NB4 (cell line): ENCODE results near the gene GPC5.
A peak's percentile ranks its signal among the peaks of the same experiment; 100 is the strongest.

Experiments used
- DNase-seq: peaks from one replicate; pipeline ENCODE4 v3.0.0; 2010; ENCODE audit warnings: low read depth
- H3K4me3 ChIP-seq: one replicate; pipeline ENCODE4 v1.5.1; 2011; ENCODE audit warnings: mild to moderate bottlenecking, low read depth, low read length, moderate library complexity
- MYC ChIP-seq: IDR thresholded peaks from 2 replicates; pipeline ENCODE4 v1.6.1; 2011; ENCODE audit warnings: low read depth, low read length
- POLR2A ChIP-seq: IDR thresholded peaks from 2 replicates; pipeline ENCODE4 v1.6.1; 2011; ENCODE audit warnings: mild to moderate bottlenecking; ENCODE audit not compliant: insufficient read length; ENCODE audit errors: extremely low read depth
- TF ChIP-seq, protein P1 (sequence below): IDR thresholded peaks from 2 replicates; pipeline ENCODE4 v1.6.1; 2011; ENCODE audit warnings: low read depth, low read length
- TF ChIP-seq, protein P2 (sequence below): IDR thresholded peaks from one replicate; pipeline ENCODE4 v1.5.1; 2012; ENCODE audit warnings: low read depth, low read length

The GPC5 gene

DNA sequence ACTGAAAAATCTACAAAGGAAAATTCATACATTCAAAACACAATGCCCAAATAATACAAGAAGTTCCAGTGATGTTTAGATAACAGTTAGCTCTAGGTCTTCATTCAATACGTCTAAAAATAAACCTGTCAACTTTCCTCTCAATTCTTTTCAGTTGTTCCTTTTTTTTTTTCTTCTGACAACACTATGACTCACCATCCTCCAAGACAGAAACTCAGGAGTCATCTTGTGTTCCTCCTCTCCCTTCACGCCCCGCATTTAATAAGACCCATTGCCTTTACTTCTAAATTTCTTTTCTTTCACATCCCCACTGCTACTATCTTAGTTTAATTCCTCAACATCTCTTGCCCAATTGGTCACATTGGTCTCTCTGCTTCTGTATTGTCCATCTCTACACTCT is 759.9 kb downstream of the GPC5 start:
- DNase-seq = peak; percentile 56
- no peak overlapping the region for H3K4me3 ChIP-seq
- TF ChIP-seq POLR2A (no peak), MYC (no peak)
- TF ChIP-seq, protein P1, sequence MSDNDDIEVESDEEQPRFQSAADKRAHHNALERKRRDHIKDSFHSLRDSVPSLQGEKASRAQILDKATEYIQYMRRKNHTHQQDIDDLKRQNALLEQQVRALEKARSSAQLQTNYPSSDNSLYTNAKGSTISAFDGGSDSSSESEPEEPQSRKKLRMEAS = no peak
- TF ChIP-seq, protein P2, sequence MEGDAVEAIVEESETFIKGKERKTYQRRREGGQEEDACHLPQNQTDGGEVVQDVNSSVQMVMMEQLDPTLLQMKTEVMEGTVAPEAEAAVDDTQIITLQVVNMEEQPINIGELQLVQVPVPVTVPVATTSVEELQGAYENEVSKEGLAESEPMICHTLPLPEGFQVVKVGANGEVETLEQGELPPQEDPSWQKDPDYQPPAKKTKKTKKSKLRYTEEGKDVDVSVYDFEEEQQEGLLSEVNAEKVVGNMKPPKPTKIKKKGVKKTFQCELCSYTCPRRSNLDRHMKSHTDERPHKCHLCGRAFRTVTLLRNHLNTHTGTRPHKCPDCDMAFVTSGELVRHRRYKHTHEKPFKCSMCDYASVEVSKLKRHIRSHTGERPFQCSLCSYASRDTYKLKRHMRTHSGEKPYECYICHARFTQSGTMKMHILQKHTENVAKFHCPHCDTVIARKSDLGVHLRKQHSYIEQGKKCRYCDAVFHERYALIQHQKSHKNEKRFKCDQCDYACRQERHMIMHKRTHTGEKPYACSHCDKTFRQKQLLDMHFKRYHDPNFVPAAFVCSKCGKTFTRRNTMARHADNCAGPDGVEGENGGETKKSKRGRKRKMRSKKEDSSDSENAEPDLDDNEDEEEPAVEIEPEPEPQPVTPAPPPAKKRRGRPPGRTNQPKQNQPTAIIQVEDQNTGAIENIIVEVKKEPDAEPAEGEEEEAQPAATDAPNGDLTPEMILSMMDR = no peak

DNA sequence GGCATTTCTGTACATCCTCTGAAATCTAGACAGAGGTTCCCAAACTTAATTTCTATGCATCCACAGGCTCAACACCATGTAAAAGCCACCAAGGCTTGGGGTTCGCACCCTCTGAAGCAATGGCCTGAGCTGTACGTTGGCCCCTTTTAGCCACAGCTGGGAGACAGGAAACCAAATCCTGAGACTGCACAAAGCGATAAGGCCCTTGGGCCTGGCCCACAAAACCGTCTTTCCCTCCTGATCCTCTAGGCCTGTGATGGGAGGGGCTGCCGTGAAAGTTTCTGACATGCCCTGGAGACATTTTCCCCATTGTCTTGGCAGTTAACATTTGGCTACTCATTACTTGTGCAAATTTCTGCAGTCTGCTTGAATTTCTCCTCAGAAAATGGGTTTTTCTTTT is 766.4 kb downstream of the GPC5 start:
- peak; percentile 8 for DNase-seq
- TF ChIP-seq, protein P1 = no peak
- TF ChIP-seq, protein P2 = no peak
- TF ChIP-seq POLR2A (no peak), MYC (no peak)
- no peak overlapping the region for H3K4me3 ChIP-seq

DNA sequence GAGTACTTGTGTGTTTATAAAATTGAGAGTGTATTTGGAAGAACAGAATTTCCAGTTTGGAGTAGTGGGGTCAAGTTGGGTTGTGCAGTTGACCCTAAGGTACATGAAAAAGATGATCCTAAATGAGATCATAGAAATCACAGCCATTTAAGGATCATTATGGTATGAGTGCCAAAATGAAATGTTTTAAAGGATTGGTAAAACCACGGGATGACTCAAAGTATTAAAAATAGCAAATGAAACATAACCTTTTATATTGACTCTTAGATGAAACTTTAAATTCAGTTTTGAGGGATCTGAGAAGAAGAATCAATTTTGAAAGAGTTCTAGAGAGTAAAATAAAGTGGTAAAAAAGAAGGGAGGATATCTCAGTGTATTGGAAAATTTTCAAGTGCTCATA is 773.8 kb downstream of the GPC5 start:
- no peak for DNase-seq
- H3K4me3 ChIP-seq = no peak overlapping the region
- TF ChIP-seq POLR2A (no peak), MYC (no peak)
- TF ChIP-seq, protein P1 = no peak
- TF ChIP-seq, protein P2 = no peak

DNA sequence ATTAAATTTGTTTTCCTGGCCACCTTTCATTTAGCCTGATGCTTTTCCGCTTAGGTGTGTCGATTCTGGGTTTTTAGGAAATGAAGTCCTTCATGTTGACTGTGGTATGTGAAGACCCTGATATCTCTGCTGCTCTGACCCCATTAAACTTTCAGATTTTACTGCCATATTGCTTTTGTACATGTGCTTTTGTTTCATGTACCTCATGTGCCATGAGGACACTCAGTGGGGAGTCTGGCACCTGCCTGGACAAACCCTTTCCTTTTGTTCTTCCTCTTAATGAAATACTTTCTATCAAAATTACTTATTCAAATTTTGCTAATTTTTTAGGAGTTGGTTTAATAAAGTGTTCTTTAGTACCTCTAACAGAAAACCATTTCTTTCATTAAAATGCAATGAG is 774.8 kb downstream of the GPC5 start:
- no peak for DNase-seq
- H3K4me3 ChIP-seq = no peak overlapping the region
- TF ChIP-seq MYC (no peak), POLR2A (no peak)
- TF ChIP-seq, protein P1 = no peak
- TF ChIP-seq, protein P2 = no peak

DNA sequence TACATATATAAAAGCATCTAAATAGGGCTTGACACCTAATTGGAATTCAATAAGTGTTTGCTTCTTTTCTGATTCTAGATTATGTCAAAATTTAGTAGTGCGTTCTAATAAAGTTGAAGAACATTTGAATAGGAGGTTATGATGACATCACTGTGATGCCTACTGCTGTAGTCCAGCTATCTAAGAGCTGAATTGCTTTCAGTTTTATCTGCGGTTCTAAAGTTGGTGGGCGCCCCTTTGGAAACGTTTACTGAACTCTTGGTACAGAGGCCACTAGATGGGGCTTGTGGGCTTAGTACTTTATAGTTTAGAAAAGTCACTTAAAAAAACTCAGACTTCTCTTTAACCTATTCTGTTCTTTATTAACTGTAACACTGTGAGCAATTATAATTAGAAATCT is 776.9 kb downstream of the GPC5 start:
- H3K4me3 ChIP-seq = no peak overlapping the region
- TF ChIP-seq, protein P2 = peak; percentile 39
- TF ChIP-seq POLR2A = no peak
- DNase-seq = peak; percentile 59

DNA sequence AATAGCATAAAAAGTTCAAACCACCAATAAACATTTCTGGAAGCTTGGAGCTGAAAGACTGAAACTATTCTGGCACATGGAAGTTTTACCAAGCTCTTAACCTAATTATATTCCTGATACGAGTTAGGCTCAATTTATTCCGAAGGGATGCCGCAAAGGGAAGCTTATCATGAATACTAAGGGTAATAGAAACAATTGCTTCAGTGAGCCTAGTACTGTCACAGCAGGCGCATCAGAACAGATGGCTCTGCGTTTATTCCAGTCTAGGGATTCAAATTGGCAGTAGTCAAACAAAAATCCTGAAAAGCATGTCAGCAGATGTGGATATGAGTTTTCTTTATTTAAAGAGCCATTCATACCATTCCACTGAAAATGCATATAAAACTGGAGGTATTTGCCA is 779.5 kb downstream of the GPC5 start:
- TF ChIP-seq POLR2A = no peak
- TF ChIP-seq, protein P2 = no peak
- TF ChIP-seq MYC = no peak
- TF ChIP-seq, protein P1 = no peak
- DNase-seq = no peak
- no peak overlapping the region for H3K4me3 ChIP-seq
